ENCODE results near the gene ATXN2L. TPM values are rescaled to one million over a fixed set of nuclear protein-coding genes. Genes with fewer than 3 reads are reported as not detected.

The ATXN2L gene
- total and polyA plus RNA-seq, 2 of the 13 experiments (the other 11 are each of a cell fraction or from before 2014, with no cell fraction given) = 40.8 to 55.1 TPM

DNA sequence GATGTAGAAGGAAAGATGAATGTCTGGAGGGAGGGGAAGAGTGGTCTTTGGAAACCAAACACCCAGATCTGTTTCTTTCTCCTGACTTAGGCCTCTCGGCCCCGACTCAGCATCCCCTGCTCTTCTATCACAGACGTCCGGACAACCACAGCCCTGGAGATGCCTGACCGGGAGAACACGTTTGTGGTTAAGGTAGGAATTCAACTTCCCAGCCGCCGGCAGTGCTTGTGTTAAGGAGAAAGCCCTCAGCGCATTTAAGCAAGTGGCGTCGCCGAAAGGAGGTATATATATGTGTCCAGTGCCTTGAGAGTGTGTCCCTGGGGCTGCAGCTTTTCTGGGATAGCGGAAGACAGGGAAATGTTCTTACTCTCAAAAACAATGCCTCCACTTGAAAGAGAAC lies 44.4 kb downstream of the ATXN2L start:
- CTCF ChIA-PET (ENCODE audit: low intra/inter-chr PET ratio, low total read pairs) = no interaction called here
- in situ Hi-C loops (cut with HindIII; ENCODE audit: extremely low pct_ligation_motif_present, low pct_unique_long_range_greater_than_20kb) = loop anchor here (5.0 kb wide), 1 partner anchor 70 kb away; no protein-coding TSS in a partner anchor

More for the DNA sequence above, 44.4 kb downstream of the ATXN2L start:
- Histone ChIP-seq H4K20me1 (ENCODE audit: insufficient read depth, low read length) (no peaks in the 10 kb centered on the region), H2AFZ (ENCODE audit: low read length) (no peak overlapping the region), H3K79me2 (ENCODE audit: insufficient read depth, low read length) (peaks cover 32% of the 10 kb centered on the region), H3K9ac (ENCODE audit: insufficient read depth, low read depth, low read length) (no peak overlapping the region), H3K4me3 (replicated peaks in 1 of 3; ENCODE audit: insufficient read depth in 1 of 3, low read depth in 2 of 3, low read length in 3 of 3) (no peak overlapping the region), H3K4me1 (ENCODE audit: insufficient read depth, low read length) (peaks cover 32% of the 10 kb centered on the region), H3K27me3 (ENCODE audit: control insufficient read depth in 1 of 2, insufficient read depth in 2 of 2, low read length in 2 of 2) (no peaks in the 10 kb centered on the region; a peak in 1 of 5 replicates), H3K4me2 (ENCODE audit: low read depth, low read length) (no peak overlapping the region), H3K27ac (ENCODE audit: extremely low read length, insufficient read depth, low read length) (peak overlapping the region; percentile 99), H3K9me3 (ENCODE audit: low read length) (no peaks in the 10 kb centered on the region), H3K36me3 (replicated peaks in 1 of 2; ENCODE audit: control insufficient read depth in 1 of 2, insufficient read depth in 2 of 2, low read length in 2 of 2) (peaks cover 35 to 48% of the 10 kb centered on the region in 2 experiments)
- WGBS (ENCODE audit: low lambda C conversion rate) = 97% methylated on average over 13 of the region's 13 CpGs
- no TSS peak for BruUV-seq (replicated peaks)
- no peak for FAIRE-seq
- POLR2A ChIA-PET = interaction anchor here (6.9 kb wide), 1 partner anchor 45 kb away, joined by 85 read pairs; the partner anchor contains the start of gene ATXN2L
- intact Hi-C loops (cut with micrococcal nuclease; ENCODE audit: unreplicated experiment) = no loop called here
- TF ChIP-seq RELA (CRISPR knock-in tag; IDR thresholded peaks at IDR 0.05) (no peak), ZNF180 (CRISPR knock-in tag; IDR thresholded peaks at IDR 0.05; ENCODE audit: borderline replicate concordance, low read depth) (no peak), ZZZ3 (CRISPR knock-in tag; IDR thresholded peaks at IDR 0.05; ENCODE audit: borderline replicate concordance) (no peak), PHF21A (CRISPR knock-in tag; IDR thresholded peaks at IDR 0.05) (no peak), ZNF224 (CRISPR knock-in tag; IDR thresholded peaks at IDR 0.05) (no peak), NFE2L2 (IDR thresholded peaks at IDR 0.05; ENCODE audit: low read length) (no peak), RAD51 (IDR thresholded peaks at IDR 0.05; ENCODE audit: borderline replicate concordance) (no peak), ZNF317 (CRISPR knock-in tag; IDR thresholded peaks at IDR 0.05) (no peak), NCOA2 (CRISPR knock-in tag; IDR thresholded peaks at IDR 0.05) (no peak), TOPORS (CRISPR knock-in tag; IDR thresholded peaks at IDR 0.05) (no peak), ZBTB4 (CRISPR knock-in tag; IDR thresholded peaks at IDR 0.05; ENCODE audit: borderline replicate concordance) (no peak), CREM (IDR thresholded peaks at IDR 0.05) (no peak), CREM (CRISPR knock-in tag; IDR thresholded peaks at IDR 0.05) (no peak), HBP1 (CRISPR knock-in tag; IDR thresholded peaks at IDR 0.05; ENCODE audit: low read depth) (no peak)
- TF ChIP-seq, protein P1, sequence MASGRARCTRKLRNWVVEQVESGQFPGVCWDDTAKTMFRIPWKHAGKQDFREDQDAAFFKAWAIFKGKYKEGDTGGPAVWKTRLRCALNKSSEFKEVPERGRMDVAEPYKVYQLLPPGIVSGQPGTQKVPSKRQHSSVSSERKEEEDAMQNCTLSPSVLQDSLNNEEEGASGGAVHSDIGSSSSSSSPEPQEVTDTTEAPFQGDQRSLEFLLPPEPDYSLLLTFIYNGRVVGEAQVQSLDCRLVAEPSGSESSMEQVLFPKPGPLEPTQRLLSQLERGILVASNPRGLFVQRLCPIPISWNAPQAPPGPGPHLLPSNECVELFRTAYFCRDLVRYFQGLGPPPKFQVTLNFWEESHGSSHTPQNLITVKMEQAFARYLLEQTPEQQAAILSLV (CRISPR knock-in tag; IDR thresholded peaks at IDR 0.05; ENCODE audit: borderline replicate concordance) = no peak
- no peak for ATAC-seq
- DNase-seq (ENCODE audit: low spot score) = no peak
